Adrenal gland (tissue), 5 donors: ENCODE measurements around the gene LAMB1.

Experiments
- POLR2A ChIP-seq, 2 donors: fragments of 450-650 bp; IDR thresholded peaks; one replicate each; pipeline ENCODE4 v1.6.1; 2017; ENCODE audit warnings: antibody characterized with exemption in 2 of 2, mild to moderate bottlenecking in 2 of 2, moderate library complexity in 1 of 2
- TF ChIP-seq, protein P1 (sequence below), 6 experiments: fragments of 450-650 bp in 4 of 6; fragments of 200-600 bp in 2 of 6; sonication (generic) in 1 of 6; IDR thresholded peaks; 1 replicate in 5 of 6; 2 replicates in 1 of 6; pipeline versions ENCODE4 v1.5.1 to v1.8.0; 2016 to 2021; ENCODE audit warnings: antibody characterized with exemption in 6 of 6, mild to moderate bottlenecking in 2 of 6, moderate library complexity in 1 of 6
- donor health status: DM: no; HTN: no; CAD: no.

DNA sequence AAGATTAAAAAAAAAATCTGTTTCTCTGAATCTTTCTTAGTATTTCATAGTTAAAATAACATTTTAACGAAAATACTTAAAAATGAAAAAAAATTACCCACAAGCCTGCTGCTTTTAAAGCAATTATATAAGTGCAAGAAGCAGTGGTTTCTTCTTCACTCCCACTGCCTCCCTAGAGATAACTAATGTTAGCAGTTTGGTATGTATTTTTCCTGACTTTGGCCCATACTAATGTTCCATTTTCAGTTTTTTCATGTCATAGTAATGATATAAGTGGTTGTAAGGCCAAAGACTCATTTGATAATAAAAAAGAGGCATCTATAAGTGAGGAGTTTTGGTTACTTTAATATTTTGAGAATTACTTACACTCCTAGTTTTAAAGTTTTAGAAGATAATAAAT lies 24.3 kb upstream of the LAMB1 start:
- TF ChIP-seq, protein P1, sequence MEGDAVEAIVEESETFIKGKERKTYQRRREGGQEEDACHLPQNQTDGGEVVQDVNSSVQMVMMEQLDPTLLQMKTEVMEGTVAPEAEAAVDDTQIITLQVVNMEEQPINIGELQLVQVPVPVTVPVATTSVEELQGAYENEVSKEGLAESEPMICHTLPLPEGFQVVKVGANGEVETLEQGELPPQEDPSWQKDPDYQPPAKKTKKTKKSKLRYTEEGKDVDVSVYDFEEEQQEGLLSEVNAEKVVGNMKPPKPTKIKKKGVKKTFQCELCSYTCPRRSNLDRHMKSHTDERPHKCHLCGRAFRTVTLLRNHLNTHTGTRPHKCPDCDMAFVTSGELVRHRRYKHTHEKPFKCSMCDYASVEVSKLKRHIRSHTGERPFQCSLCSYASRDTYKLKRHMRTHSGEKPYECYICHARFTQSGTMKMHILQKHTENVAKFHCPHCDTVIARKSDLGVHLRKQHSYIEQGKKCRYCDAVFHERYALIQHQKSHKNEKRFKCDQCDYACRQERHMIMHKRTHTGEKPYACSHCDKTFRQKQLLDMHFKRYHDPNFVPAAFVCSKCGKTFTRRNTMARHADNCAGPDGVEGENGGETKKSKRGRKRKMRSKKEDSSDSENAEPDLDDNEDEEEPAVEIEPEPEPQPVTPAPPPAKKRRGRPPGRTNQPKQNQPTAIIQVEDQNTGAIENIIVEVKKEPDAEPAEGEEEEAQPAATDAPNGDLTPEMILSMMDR (IDR thresholded peaks at IDR 0.05): no peak
- no peak for TF ChIP-seq POLR2A (IDR thresholded peaks at IDR 0.05)
